ENCODE data around the gene SCEL.
"Not testable (repeated sequence)": the region's sequence is repeated elsewhere in the genome, so short reads cannot be mapped to it uniquely, and the experiment has no call there.

Gene SCEL

DNA sequence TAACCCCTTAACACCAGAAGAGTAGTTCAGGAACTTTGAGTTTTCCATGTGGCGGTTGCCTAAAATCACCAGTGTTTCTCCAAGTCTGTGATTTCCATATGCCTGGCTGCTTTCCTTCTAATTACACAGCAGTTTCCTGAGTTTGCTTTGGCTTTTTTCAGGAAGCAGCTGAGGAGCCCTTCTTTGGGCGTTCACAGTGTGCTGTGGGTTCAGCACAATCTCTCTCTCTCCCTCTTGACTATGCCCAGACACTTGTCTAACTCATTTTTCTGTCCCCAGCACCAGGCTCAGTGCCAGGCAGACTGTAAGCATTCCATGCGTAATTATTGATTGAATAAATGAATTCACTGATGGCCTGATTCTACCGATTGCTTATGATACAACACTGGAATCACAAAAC is 19.7 kb downstream of the SCEL start:
- DNase-seq (ENCODE audit: low spot score): no peak

DNA sequence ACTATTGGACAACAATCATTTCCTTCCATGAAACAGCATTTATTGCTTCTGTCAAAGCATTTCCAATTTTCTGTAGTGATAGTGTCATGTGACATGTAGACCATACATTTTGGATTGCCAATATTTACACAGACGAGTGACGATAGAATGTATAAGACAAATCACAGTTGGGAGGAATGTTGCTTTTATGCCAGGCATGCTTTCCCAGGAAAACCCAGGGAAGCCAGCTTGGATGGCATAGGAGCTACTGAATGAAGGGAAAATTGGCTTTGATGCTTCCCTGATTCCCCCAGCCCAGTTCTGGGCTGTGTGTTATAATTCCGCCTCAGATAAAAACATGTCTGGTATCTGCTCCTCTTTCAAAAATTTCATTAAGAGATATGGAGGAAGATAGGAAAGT is 22.5 kb downstream of the SCEL start:
- no peak for DNase-seq (ENCODE audit: low spot score)

DNA sequence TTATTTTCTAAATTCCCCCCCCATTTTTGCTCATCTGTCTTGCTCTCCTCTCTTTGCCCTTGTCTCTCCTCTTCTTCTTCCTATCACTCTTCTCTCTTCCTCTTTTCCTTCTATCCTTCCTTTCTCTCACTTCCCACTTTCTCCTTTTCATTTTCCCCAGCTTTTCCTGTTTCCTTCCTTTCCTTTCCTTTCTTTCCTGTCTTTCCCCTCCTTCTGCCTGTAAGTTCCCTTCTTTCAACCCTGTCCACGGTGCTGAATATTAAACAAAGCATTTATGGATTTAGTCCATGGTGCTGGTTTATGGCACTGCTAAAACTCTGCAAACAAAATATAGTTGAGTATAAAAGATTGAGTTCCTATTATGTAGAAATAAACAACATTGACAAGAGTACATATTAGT is 27.6 kb downstream of the SCEL start:
- DNase-seq (ENCODE audit: low spot score): peak; percentile 8

DNA sequence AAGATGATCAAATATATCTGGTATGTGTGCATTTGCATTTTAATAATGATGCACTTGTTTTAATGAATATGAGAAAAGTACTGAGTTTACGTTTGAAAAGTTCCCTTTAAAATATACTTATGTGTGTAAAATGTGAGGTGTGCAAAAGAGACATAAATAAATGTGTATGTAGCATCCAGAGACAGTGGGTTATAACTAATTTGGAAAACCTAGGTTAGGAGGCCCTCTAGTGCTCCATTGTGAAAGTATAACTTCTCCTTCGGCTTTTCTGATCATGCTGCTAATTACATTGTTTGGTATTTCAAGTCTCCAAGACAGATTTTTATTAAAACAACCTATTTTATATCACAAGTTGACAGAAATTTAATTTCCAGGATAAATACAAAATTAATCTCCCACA is 30.1 kb downstream of the SCEL start:
- peak; percentile 52 for DNase-seq (ENCODE audit: low spot score)

DNA sequence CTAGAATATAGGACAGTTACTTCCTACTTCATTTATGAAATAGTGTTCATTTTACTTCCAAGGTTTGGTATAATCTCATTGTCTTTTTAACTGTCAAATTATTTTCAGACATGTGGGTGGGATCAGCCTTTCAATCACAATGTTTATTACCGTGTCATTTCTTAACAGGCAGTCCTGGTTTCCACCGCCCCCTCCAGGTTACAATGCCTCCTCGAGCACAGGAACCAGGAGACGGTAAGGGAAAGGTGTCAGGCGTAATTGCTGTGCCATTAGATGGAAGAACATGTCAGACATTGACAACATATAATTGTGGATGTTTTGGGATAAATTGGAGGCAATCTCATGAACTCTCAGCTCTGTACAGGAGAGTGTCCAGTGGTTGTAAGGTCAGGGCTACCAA is 36.5 kb downstream of the SCEL start:
- DNase-seq (ENCODE audit: low spot score): no peak

DNA sequence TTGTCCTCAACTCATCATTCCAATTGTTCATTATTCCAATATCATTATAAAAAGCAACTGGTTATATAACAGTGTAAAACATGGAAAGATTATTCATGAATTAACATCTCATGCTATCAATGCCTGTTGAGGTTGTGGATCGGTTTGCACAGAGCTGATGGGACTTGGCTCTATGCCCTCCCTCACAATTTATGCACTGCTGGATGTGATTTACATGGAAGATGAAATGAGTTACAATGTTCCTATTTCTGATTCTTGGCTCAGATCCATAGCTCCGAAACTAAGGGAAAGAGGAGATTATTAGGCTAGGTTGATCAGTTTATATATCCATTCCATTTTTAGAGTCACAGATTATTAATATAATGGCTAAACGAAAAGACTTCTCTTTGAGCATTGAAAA is 38.6 kb downstream of the SCEL start:
- no peak for DNase-seq (ENCODE audit: low spot score)

DNA sequence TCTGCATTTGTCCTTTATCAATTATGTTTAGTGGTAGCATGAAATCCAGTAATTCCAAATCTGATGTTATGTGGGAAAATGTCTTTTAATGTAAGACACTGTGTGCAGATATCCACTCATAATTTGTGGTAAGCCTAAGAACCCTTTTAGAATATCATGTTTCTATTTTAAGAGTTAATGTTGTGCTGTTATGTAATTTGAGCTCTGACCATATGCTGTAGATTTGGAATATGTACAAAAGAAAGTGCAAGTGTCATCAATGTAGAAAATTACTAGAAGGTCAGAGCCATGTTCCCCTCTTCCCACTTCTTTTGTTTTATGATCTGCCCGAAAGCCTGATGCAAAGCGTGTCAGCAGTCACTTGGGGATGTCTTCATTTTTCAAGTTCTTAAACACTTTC is 44.5 kb downstream of the SCEL start:
- DNase-seq (ENCODE audit: low spot score): no peak

DNA sequence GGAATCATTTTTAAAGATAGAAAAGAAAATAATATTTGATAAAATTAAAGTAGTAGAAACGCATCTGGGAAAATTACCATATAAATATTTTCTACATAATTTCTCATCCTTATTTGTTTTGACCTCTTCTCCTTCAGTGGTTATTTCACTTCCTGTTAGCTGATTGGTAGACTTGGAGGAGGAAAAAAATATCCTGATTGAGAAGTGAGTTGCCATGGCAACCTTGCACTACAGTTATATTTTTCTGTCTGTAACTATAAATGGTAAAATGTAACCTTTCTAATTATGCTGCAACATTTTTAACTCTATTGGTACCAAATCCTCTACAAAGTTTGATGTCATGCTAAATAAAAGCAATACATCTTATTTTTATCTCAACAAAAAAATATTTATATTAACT is 45.2 kb downstream of the SCEL start:
- DNase-seq (ENCODE audit: low spot score): no peak

DNA sequence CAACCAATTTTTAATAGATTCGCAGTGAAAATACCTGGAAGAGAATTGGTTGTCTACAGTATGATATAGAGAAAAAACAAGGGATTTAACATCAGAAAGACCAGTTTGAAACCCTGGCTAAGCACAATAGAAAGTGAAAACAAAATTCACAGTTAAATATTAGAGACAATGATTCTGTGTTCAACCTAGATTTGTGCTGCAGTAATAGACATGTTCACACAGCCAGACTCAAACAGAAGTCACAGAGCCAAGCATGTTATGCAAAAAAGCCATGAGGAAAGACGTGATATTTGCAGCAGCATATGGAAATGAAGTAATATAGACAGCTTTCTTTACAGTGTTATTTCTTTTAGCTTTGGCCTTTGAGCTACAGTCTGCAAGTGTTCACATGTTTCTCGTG is 48.1 kb downstream of the SCEL start:
- no peak for DNase-seq (ENCODE audit: low spot score)

DNA sequence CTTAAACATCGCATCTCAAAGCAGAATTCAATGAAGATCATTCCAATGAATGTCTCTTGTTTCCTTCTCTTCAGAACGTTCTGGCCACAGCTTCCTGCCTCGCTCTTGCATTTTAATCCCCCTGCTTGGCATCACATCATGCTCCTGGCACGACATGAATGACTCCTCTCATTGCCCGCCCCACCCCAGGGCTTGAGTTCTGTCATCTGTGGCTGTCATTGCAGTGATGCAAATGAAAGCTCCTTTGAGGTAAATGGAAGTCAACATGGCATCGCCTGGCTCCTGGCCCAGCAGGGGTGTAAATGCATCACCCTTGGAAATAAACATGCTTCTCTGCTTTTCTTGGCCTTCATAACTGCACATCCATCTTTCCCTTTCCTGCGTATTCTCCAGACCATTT is 48.6 kb downstream of the SCEL start:
- no peak for DNase-seq (ENCODE audit: low spot score)

DNA sequence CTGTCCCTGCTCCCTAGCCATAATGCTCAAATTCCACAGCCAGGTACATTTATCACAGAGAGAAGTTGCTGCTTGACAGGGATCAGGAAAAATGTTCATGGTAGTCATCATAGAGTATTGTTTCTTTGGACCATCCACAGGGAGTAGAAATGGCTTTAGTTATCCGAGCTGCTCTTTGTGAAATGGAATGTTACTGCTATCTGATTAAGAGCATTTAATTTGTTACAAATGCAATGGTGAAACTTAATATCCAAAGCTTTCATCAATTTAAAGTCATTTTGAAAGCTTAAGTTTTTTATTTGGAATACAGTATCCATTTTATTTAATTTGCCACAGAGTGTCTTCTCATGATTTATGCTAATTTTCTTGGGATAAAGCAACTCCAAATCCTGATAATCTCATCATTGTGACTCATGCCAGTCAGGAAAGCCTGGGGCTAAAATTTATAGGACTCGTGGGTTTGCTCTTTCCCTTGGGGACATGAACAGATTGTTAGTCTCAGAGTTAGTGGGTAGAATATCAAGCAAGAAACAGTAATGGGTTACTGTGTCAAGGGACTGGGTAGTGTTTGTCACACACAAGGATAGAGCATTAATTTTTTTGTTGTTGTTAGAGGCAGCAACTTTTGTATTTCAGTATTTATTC is 59.8 kb downstream of the SCEL start:
- no peak for DNase-seq (ENCODE audit: low spot score)

DNA sequence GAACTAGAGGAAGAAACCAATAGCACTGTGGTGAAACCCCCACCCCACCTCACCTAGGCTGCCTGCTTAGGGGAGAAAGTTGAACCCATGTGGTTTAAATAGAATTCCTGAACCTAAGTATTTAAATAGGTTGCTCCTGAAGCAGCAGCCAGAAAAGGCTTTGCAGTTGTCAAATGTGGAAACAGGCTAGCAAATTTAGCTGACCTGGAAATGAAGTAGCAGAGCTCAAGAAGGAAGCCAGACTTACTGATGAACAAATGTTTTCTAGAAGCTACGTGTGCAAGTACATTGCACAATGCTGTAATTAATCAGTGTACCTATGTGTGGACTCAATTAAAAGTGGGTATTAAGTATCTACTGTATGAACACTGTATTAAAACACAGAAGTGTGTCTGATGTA is 61.3 kb downstream of the SCEL start:
- no peak for DNase-seq (ENCODE audit: low spot score)

DNA sequence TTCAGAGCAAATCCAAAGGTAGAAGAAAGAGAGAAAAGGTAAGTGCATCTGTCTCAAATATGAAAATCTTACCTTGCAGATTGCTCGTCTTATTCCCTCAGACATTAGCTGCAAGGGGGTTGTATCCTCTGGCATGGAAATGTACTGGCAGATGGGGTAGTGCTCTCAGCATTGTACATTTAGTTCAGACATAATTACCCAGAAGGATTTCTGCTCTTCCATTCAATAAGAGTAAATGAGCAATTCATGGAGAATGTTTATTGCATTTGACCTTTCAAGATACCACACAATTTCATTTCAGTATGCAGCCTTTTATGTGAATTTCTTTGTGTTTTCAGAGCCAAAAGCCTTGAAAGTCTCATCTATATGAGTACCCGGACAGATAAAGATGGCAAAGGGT is 63.8 kb downstream of the SCEL start:
- DNase-seq (ENCODE audit: low spot score): no peak

DNA sequence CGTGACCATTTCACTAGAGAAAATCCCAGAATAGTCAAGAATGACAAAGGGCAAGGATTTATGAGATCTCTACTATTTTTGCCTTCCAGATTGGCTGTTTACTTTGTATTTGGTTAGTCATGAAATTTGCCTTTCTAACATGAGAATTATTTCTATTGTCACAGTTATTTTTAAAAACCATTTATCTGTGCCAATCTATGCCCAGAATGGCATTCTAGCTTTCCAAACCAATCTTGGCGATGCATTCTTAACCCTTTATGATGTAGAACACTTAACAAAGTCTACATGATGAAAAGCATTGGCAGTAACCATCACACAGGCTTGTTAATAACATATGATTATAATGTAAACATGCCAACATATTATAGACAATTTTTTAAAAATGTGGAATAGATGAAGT is 65.2 kb downstream of the SCEL start:
- DNase-seq (ENCODE audit: low spot score): no peak

DNA sequence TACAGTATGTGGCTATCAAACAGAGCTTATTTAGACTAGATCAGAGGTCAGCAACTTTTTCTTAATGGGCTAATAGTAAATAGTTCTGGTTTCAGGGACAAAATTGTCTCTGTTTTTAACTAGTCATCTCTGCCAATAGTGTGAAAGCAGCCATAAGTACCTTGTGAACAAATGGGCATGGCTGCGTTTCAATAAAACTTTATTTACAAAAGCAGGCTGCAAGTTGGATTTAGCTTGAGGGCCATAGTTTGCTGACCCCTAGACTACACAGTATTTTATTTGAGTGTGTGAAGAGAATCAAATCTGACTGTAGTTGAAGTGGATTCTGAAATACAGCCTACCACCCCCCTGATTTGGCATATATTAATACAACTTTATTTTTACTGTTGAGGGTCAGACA is 75.6 kb downstream of the SCEL start:
- no peak for DNase-seq (ENCODE audit: low spot score)

DNA sequence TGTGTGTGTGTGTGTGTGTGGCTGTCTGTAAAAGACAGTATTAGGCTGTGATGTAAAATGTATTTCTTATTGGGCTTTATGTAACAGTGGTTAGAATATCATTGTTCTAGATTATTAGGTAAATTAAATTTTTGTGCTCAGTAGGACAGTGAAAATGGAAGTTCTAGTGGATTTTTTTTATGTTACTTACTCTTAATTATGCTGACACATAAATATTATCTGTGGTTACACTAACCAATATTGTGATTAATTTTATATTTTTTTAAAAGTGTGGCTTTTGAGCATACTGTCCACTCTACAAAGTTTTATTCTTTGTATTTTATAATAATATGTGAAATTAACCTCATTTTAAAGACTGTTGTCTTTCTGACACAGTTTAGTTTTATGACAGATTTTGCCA is 80.5 kb downstream of the SCEL start:
- DNase-seq (ENCODE audit: low spot score): no peak

DNA sequence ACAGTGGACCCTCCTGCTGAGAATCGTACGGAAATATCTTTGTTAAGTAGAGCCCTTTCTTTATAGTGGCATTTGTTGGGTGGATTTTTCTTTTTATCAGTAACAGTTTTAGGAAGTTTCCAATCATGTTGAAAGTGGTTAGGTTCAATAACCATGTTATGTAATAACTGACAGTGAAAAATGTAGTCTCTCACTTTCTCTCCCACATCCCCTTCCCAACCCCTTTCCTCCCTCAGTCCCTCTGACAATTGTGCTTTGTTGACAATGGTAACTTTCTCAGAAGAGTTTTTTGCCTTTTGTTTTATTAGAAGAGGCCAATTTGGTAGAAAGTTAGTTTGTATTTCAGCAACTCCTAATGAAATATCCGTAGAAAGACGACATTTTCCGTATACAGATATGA is 84.1 kb downstream of the SCEL start:
- no peak for DNase-seq (ENCODE audit: low spot score)

DNA sequence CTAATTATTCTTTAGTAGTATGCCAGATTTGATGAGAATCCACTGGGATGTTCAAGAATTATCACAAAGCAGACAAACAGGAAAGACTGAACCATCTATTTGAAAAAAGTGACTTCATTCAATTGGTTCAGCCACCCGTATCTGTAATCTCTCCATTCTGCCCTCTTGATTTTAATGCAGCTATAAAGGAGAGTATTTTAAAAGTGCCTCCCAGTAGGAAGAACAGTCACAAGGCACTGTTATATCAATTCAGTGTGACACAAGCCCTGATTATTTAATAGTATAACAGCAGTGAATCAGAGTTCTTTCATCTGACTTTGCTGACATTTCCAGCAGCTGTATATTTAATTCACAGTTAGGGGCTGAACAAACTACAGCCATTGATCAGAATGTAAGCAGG is 84.6 kb downstream of the SCEL start:
- DNase-seq (ENCODE audit: low spot score): no peak

DNA sequence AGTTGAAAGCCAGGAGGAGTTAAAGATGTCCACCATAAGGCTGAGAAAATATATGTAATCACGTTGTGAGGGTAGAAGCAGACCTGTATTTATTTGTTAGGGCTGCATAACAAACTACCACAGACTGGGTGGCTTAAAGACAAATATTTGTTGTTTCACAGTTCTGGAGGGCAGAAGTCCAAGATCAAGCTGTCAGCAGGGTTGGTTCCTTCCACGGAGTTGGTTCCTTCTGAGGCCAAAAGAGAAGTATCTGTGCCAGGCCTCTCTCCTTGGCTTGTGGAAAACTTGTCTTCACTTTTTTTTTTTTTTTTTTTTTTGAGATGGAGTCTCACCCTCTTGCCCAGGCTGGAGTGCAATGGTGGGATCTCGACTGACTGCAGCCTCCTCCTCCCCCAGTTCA is 88.3 kb downstream of the SCEL start:
- no peak for DNase-seq (ENCODE audit: low spot score)

DNA sequence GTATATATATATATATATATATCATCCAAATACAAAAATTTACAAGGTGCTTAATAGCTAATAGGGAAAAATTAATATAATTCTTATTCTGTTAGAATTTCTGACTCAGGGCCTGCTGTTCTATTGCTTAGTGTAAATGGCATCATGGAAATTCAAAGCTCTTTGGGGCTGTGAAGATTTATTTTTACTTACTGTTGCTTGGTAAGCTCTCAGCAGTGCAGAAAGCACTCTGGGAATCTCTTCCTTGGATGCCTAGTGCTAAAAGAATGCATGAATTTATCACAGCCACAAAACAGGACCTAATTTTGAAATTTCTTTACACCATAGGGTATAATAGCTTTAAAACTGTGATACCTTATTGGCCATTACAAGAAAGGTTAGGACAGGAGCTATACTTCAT is 92.7 kb downstream of the SCEL start:
- DNase-seq (ENCODE audit: low spot score): no peak

DNA sequence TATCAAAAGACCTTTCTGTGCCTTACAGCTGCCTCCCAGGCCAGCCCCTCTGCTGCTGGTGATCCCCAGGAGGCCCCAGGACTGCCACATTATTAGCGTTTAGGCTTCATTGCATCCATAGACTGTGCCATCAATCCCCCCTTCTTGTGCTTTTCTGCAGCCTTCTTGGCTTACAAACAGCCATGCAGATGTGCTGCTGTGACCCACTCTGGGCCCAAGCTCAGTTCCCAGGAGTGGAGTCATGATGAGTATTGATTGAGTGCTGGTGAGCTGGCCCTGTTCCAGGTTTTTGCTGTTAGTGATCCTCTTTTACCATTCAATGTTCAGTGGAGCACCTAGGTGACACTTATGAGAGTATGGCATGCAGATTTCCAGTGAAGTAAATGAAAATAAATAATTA is 102.1 kb downstream of the SCEL start:
- DNase-seq (ENCODE audit: low spot score): no peak

DNA sequence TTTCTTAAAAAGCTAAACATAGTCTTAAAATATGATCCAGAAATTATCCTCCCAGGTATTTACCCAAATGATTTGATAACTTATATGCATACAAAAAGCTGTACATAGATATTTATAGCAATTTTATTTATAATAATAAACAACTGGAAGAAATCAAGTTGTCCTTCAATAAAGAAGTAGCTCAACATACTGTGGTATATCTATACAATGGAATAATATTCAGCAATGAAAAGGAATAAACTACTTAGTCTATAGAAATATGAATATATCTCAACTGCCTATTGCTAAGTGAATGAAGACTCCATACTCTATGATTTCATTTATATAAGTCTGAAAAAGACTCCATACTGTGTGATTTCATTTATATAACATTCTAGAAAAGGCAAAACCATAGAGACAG is 114.9 kb downstream of the SCEL start:
- DNase-seq (ENCODE audit: low spot score): no peak

DNA sequence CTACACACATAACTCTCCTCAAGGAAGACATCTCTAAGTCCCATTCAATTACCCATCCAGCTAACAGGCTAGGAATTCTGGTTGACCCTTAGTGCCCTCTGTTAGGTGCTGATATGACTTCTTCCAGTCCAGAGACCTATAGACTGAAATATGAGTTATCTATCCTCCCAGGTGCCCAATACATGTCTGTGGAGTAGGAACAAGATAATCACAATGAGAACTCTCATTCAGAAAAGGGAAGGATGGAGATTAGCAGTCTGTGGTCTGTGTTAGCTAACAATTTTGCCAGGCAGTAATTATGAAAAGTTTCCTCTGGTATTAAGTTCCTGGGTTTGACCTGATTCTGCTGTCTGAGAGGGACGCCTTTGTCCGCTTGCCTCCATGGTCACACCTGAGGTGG is 117.8 kb downstream of the SCEL start:
- DNase-seq (ENCODE audit: low spot score): no peak

DNA sequence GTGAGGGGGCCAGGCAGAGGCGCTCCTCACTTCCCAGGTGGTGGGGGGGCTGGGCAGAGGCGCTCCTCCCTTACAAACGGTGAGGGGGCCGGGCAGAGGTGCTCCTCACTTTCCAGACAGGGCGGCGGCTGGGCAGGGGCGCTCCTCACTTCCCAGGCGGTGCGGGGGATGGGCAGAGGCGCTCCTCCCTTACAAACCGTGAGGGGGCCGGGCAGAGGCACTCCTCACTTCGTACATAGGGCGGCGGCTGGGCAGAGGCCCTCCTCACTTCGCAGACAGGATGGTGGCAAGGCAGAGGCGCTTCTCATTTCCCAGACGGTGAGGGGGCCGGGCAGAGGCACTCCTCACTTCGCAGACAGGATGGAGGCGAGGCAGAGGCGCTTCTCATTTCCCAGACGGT is 124.5 kb downstream of the SCEL start:
- DNase-seq (ENCODE audit: low spot score): not testable (repeated sequence)

DNA sequence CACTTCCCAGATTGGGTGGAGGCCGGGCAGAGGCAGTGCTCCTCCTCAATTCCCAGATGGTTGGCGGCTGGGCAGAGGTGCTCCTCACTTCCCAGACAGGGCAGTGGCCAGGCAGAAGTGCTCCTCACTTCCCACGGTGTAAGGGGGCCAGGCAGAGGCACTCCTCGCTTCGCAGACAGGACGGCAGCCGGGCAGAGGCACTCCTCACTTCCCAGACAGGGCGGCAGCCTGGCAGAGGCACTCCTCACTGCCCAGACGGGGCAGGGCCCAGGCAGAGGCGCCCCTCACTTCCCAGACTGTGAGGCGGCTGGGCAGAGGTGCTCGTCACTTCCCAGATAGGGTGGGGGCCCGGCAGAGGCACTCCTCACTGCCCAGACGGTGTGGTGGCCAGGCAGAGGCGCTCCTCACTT is 125.3 kb downstream of the SCEL start:
- no peak for DNase-seq (ENCODE audit: low spot score)
